Measurements from ENCODE around the gene PARD6A. TPM values are rescaled to one million over a fixed set of nuclear protein-coding genes. Genes with fewer than 3 reads are reported as not detected.

The PARD6A gene
- total RNA-seq, 1 donor from 2014 or later, result 18.7 TPM

DNA sequence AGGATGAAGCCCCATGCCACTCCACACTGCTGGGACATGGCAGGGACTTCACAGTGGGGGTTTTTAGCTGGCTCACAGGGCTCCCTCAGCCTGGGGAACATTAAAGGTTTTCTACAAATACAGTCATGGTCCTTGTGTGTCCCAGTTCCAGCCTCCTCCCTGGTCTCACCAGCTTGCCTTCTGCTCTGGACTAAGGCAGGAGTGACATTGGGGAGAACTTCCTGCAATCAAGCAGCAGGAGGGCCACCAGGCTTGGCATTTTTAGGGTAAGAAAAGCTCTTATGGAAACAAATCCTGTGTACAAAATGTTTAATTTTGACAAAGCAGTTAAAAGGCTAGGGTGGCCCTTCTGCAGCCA is 1.9 kb downstream of the PARD6A start:
- H3K4me1 Mint-ChIP-seq (ENCODE audit: low read depth, unreplicated experiment), result peaks cover 16% of the 10 kb centered on the region
- H3K36me3 Mint-ChIP-seq (ENCODE audit: unreplicated experiment), result no peaks in the 10 kb centered on the region
- H3K4me3 Mint-ChIP-seq (ENCODE audit: unreplicated experiment), result no peak overlapping the region
- TF ChIP-seq, protein P1, sequence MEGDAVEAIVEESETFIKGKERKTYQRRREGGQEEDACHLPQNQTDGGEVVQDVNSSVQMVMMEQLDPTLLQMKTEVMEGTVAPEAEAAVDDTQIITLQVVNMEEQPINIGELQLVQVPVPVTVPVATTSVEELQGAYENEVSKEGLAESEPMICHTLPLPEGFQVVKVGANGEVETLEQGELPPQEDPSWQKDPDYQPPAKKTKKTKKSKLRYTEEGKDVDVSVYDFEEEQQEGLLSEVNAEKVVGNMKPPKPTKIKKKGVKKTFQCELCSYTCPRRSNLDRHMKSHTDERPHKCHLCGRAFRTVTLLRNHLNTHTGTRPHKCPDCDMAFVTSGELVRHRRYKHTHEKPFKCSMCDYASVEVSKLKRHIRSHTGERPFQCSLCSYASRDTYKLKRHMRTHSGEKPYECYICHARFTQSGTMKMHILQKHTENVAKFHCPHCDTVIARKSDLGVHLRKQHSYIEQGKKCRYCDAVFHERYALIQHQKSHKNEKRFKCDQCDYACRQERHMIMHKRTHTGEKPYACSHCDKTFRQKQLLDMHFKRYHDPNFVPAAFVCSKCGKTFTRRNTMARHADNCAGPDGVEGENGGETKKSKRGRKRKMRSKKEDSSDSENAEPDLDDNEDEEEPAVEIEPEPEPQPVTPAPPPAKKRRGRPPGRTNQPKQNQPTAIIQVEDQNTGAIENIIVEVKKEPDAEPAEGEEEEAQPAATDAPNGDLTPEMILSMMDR (IDR thresholded peaks at IDR 0.05; ENCODE audit: partially characterized antibody, unreplicated experiment), result no peak
- no peak overlapping the region for H3K27ac Mint-ChIP-seq (ENCODE audit: unreplicated experiment)
- H3K9me3 Mint-ChIP-seq (ENCODE audit: unreplicated experiment), result peaks cover 9% of the 10 kb centered on the region
- DNase-seq, result no peak
- peaks cover 22% of the 10 kb centered on the region for H3K27me3 Mint-ChIP-seq (ENCODE audit: unreplicated experiment)

DNA sequence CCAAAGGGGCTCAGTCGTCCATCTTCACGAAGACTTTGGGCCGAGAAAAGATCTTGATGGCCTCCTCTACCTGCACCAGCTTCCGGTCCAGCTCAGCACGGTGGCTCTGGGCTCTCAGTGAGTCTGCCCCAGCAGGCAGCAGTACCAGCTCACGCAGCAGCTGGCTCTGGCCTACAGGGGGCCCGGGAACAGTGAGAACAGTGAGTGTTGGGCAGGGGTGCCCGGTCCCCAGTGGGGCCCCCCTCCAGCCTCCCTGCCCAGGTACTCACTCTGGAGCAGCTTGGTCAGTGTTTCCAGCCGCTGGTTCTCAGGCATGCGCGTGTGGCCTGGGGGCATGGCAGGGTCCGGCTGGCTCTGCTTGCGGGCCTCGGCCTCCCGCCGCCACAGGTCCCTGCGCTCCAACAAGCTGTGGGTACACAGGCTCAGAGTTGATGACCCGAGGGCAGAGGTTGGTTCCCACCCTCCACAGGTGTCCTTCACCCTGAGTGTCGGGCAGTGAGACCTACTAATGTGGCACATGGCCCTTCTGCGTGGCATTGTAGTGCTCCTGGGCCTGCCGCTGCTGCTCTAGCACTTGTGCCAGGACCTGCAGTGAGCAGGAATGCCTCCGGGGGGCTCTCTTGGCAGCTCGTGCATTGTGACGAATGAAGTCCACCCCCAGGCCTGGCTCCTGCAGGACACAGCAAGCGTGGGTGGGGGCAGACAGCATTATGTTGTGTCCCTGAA is 2.6 kb downstream of the PARD6A start:
- H3K36me3 Mint-ChIP-seq (ENCODE audit: unreplicated experiment), result no peaks in the 10 kb centered on the region
- H3K27me3 Mint-ChIP-seq (ENCODE audit: unreplicated experiment), result peaks cover 22% of the 10 kb centered on the region
- TF ChIP-seq, protein P1 (IDR thresholded peaks at IDR 0.05; ENCODE audit: partially characterized antibody, unreplicated experiment), result peak; percentile 46
- DNase-seq, result peak; percentile 76
- no peak overlapping the region for H3K27ac Mint-ChIP-seq (ENCODE audit: unreplicated experiment)
- peaks cover 16% of the 10 kb centered on the region for H3K4me1 Mint-ChIP-seq (ENCODE audit: low read depth, unreplicated experiment)
- no peak overlapping the region for H3K4me3 Mint-ChIP-seq (ENCODE audit: unreplicated experiment)
- peaks cover 9% of the 10 kb centered on the region for H3K9me3 Mint-ChIP-seq (ENCODE audit: unreplicated experiment)

DNA sequence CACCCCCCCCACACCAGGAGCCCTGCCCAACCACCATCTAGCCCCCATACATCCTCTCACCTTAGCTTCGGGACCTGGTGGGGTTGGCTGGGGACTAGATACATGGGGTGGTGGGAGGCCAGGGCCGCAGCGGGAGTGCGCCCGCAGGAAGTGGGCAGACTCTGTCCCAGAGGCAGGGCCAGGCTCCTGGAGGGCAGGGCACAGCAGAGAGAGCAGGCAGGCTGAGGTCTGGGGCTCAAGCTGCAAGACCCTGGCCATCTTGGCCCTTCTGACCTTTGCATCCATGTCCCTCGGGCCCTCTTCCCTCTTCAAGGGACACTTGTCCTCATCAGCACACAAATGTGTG is 3.1 kb downstream of the PARD6A start:
- peaks cover 24% of the 10 kb centered on the region for H3K27me3 Mint-ChIP-seq (ENCODE audit: unreplicated experiment)
- no peak for DNase-seq
- H3K4me3 Mint-ChIP-seq (ENCODE audit: unreplicated experiment), result peak overlapping the region; percentile 87
- H3K4me1 Mint-ChIP-seq (ENCODE audit: low read depth, unreplicated experiment), result peaks cover 18% of the 10 kb centered on the region
- TF ChIP-seq, protein P1 (IDR thresholded peaks at IDR 0.05; ENCODE audit: partially characterized antibody, unreplicated experiment), result peak; percentile 15
- H3K9me3 Mint-ChIP-seq (ENCODE audit: unreplicated experiment), result peaks cover 13% of the 10 kb centered on the region
- H3K27ac Mint-ChIP-seq (ENCODE audit: unreplicated experiment), result peak overlapping the region; percentile 95
- no peaks in the 10 kb centered on the region for H3K36me3 Mint-ChIP-seq (ENCODE audit: unreplicated experiment)

DNA sequence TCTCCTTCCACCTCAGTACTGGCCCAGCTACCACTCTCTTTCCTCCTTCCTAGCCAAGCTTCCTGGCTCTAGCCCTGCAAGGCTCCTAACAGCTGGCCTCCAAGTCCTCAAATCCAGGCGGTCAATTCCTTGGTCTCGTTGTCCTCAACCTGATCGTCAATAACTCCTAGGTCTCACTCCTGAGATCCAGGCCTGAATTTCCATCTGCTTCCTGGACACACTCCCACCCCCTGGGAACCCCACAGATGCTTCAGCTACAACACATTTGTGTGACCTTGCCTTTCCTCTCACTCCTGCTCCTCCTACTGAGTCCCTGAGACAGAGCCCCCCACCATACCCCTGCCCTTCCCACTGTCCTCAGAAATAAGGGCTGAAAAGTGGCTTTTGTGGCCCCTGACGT is 3.5 kb downstream of the PARD6A start:
- peak overlapping the region; percentile 95 for H3K27ac Mint-ChIP-seq (ENCODE audit: unreplicated experiment)
- peaks cover 12% of the 10 kb centered on the region for H3K9me3 Mint-ChIP-seq (ENCODE audit: unreplicated experiment)
- H3K4me3 Mint-ChIP-seq (ENCODE audit: unreplicated experiment), result peak overlapping the region; percentile 87

DNA sequence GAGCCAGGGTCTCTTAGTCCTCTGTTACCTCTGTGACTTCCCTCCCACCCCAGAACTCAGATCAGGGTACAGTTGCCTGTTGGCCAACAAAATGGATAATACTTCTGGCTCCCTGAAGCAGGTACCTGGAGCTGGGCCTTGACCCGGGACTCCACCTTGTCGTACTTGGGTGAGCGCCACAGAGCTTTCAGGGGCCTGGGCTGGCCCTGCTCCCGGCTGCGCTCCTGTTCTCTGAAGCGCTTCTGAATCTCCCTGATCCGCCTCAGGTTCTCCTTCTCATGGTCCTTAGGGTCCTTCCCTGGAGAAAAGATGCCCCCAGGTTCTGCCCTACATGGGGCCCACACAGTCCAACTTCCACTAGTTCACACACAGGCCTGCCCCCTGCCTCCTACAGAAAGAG is 4.1 kb downstream of the PARD6A start:
- H3K36me3 Mint-ChIP-seq (ENCODE audit: unreplicated experiment), result no peaks in the 10 kb centered on the region
- H3K4me1 Mint-ChIP-seq (ENCODE audit: low read depth, unreplicated experiment), result peaks cover 26% of the 10 kb centered on the region
- H3K27me3 Mint-ChIP-seq (ENCODE audit: unreplicated experiment), result peaks cover 25% of the 10 kb centered on the region
- H3K9me3 Mint-ChIP-seq (ENCODE audit: unreplicated experiment), result peaks cover 12% of the 10 kb centered on the region
- no peak for DNase-seq
- H3K4me3 Mint-ChIP-seq (ENCODE audit: unreplicated experiment), result peak overlapping the region; percentile 87
- peak overlapping the region; percentile 95 for H3K27ac Mint-ChIP-seq (ENCODE audit: unreplicated experiment)
- TF ChIP-seq, protein P1 (IDR thresholded peaks at IDR 0.05; ENCODE audit: partially characterized antibody, unreplicated experiment), result no peak

More for the DNA sequence above, 3.5 kb downstream of the PARD6A start:
- peak; percentile 53 for DNase-seq
- peaks cover 22% of the 10 kb centered on the region for H3K27me3 Mint-ChIP-seq (ENCODE audit: unreplicated experiment)
- TF ChIP-seq, protein P1 (IDR thresholded peaks at IDR 0.05; ENCODE audit: partially characterized antibody, unreplicated experiment), result no peak
- H3K4me1 Mint-ChIP-seq (ENCODE audit: low read depth, unreplicated experiment), result peaks cover 21% of the 10 kb centered on the region
- no peaks in the 10 kb centered on the region for H3K36me3 Mint-ChIP-seq (ENCODE audit: unreplicated experiment)
